OCI-LY7 (cell line): ENCODE data around the gene CFAP119.

Experiments
- CTCF ChIP-seq: fragments of 200-600 bp; sonication (generic); conservative IDR thresholded peaks from 2 replicates; pipeline ENCODE4 v1.5.1; 2014; ENCODE audit warnings: mild to moderate bottlenecking, antibody characterized with exemption, low read length, moderate library complexity, mixed read lengths
- EZH2phosphoT487 ChIP-seq: fragments of 200-600 bp; sonication (generic); IDR thresholded peaks from 2 replicates; pipeline ENCODE4 v1.6.1; 2018; ENCODE audit warnings: low read depth, borderline replicate concordance, mild to moderate bottlenecking, mixed run types, antibody characterized with exemption, low read length, moderate library complexity, mixed read lengths

- TF ChIP-seq CTCF (no peak), EZH2phosphoT487 (no peak)
These were observed 43.7 kb upstream of the CFAP119 start for GRCh38 chr16:30805370-30806169.
